Breast epithelium (tissue), 4 donors: ENCODE data around the gene CHM. TPM values are rescaled to one million over a fixed set of nuclear protein-coding genes. Genes with fewer than 3 reads are reported as not detected.
"Not testable (repeated sequence)": the region's sequence is repeated elsewhere in the genome, so short reads cannot be mapped to it uniquely, and the experiment has no call there.

ENCODE experiments used
- DNase-seq, 2 donors: peaks; one replicate each; pipeline ENCODE4 v3.0.0-alpha.2; 2019; ENCODE audit warnings: low spot score in 2 of 2
- H3K27ac ChIP-seq, 2 donors: fragments of 200-600 bp; sonication (generic) in 1 of 2; one replicate each; pipeline ENCODE4 v1.5.1; 2016 to 2019; ENCODE audit warnings: mild to moderate bottlenecking in 1 of 2
- H3K27me3 ChIP-seq, 2 donors: fragments of 200-600 bp; sonication (generic) in 1 of 2; one replicate each; pipeline versions ENCODE4 v1.5.1 to v1.6.0; 2017 to 2019; ENCODE audit warnings: control low read depth in 1 of 2, mild to moderate bottlenecking in 1 of 2
- H3K36me3 ChIP-seq: fragments of 200-600 bp; one replicate; pipeline ENCODE4 v1.5.1; 2019
- H3K4me1 ChIP-seq, 2 donors: fragments of 200-600 bp; sonication (generic); one replicate each; pipeline ENCODE4 v1.5.1; 2016 to 2019; ENCODE audit warnings: control low read depth in 1 of 2
- H3K4me3 ChIP-seq, 3 donors: fragments of 200-600 bp; sonication (generic); 1 replicate in 2 of 3; 2 replicates in 1 of 3; pipeline ENCODE4 v1.5.1; 2016 to 2019; ENCODE audit warnings: mild to moderate bottlenecking in 3 of 3, moderate library complexity in 2 of 3
- H3K9me3 ChIP-seq, 2 donors: fragments of 200-600 bp; sonication (generic) in 1 of 2; one replicate each; pipeline ENCODE4 v1.5.1; 2016 to 2019; ENCODE audit warnings: control low read depth in 1 of 2
- CTCF ChIP-seq, 3 donors: fragments of 450-650 bp; IDR thresholded peaks; one replicate each; pipeline ENCODE4 v1.5.1; 2016 to 2017; ENCODE audit warnings: antibody characterized with exemption in 3 of 3, mild to moderate bottlenecking in 3 of 3, moderate library complexity in 3 of 3
- POLR2A ChIP-seq: fragments of 450-650 bp; IDR thresholded peaks from one replicate; pipeline ENCODE4 v1.6.1; 2016; ENCODE audit warnings: antibody characterized with exemption, mild to moderate bottlenecking, moderate library complexity
- POLR2AphosphoS5 ChIP-seq, 3 donors: sonication (generic); formaldehyde crosslinking; IDR thresholded peaks; one replicate each; pipeline ENCODE4 v1.6.1; 2017; ENCODE audit warnings: antibody characterized with exemption in 3 of 3
- intact Hi-C: fragments of 100-400 bp; cut with DNase I; formaldehyde crosslinking; loops from one replicate; pipeline ENCODE4 v1.15.1; 2023; ENCODE audit warnings: low total_unique reads
- total RNA-seq, 3 donors: library from RNA; depleted of rRNA; stranded (reverse); fragments of >200 nt; gene quantifications; one replicate each; pipeline ENCODE4 v1.1.0, GENCODE V29; 2016

The CHM gene
- total RNA-seq, 3 donors from 2014 or later: 18.4 to 37.2 (median 22.9) TPM

- Histone ChIP-seq H3K36me3 (no peaks in the 10 kb centered on the region), H3K9me3 (peaks cover 5 to 6% of the 10 kb centered on the region in 2 donors), H3K4me1 (no peaks in the 10 kb centered on the region), H3K4me3 (no peak overlapping the region), H3K27me3 (peaks cover 0 to 5% of the 10 kb centered on the region in 2 donors), H3K27ac (no peak overlapping the region)
- intact Hi-C loops: no loop called here
- TF ChIP-seq POLR2AphosphoS5 (IDR thresholded peaks at IDR 0.05): no peak
- TF ChIP-seq POLR2A: no peak
- no peak for TF ChIP-seq CTCF (IDR thresholded peaks at IDR 0.05)
- no peak for DNase-seq
Observed at GRCh38 chrX:85992811-85993229, 54.5 kb downstream of the CHM start.

DNA sequence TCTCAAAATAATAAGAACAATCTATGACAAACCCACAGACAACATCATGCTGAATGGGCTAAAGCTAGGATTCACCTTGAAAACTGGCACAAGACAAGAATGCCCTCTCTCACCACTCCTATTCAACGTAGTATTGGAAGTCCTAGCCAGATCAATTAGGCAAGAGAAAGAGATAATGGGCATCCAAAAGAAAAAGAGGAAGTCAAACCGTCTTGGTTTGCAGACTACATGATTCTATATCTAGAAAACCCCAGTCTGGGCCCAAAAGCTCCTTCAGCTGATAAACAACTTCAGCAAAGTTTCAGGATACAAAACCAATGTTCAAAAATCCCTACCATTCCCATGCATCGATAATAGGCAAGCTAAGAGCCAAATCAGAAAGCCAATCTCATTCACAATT lies 59.0 kb downstream of the CHM start:
- Histone ChIP-seq H3K36me3 (no peaks in the 10 kb centered on the region), H3K9me3 (peaks cover 5 to 6% of the 10 kb centered on the region in 2 donors)

DNA sequence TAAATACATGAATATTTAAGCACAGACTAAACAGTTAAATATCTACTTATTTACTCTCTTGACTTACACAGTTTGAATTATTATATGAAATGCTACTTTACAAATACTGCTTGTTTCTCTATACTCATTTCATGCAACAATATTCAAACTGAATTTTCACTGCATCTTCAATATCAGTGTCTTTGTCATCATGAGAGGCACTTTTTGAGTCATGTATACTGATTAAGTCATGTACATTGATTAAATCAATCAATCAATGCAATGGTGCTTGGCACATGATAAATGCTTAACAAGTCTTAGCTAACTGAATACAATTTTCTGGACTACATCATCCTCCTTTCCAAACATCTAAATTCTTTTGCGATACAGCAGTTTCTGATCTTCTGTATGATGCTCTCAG lies 67.1 kb downstream of the CHM start:
- intact Hi-C loops: no loop called here
- DNase-seq: no peak
- H3K27me3 ChIP-seq: no peaks in the 10 kb centered on the region

More for the DNA sequence above, 59.0 kb downstream of the CHM start:
- H3K27ac ChIP-seq: no peak overlapping the region
- no peak overlapping the region for H3K4me3 ChIP-seq
- intact Hi-C loops: no loop called here
- DNase-seq: no peak
- H3K4me1 ChIP-seq: no peaks in the 10 kb centered on the region
- no peaks in the 10 kb centered on the region for H3K27me3 ChIP-seq
- TF ChIP-seq CTCF (IDR thresholded peaks at IDR 0.05): no peak
- no peak for TF ChIP-seq POLR2A
- no peak for TF ChIP-seq POLR2AphosphoS5 (IDR thresholded peaks at IDR 0.05)

DNA sequence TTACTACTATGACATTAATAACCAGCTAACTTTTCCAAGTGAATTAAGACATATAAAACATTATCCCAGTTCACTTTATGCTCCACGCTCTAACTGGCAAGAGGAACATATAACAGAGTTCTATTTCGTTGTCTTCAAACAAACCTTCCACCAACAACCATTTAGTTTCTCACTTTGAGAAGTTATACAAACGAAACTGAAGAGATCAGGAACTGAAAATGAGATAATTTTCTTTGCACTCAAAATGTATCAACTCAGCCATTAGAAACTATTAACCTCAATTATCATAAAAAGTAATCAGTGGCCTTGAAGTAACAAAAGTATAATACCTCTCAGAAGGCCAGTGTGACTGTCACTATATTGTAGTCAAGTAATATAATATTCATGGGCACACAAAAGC lies 70.1 kb downstream of the CHM start:
- Histone ChIP-seq H3K9me3 (no peaks in the 10 kb centered on the region), H3K27me3 (no peaks in the 10 kb centered on the region), H3K4me3 (no peak overlapping the region), H3K4me1 (no peaks in the 10 kb centered on the region), H3K36me3 (no peaks in the 10 kb centered on the region), H3K27ac (no peak overlapping the region)
- DNase-seq: no peak
- TF ChIP-seq POLR2AphosphoS5 (IDR thresholded peaks at IDR 0.05): no peak
- TF ChIP-seq POLR2A: no peak
- no peak for TF ChIP-seq CTCF (IDR thresholded peaks at IDR 0.05)
- intact Hi-C loops: no loop called here

More for the DNA sequence above, 67.1 kb downstream of the CHM start:
- no peaks in the 10 kb centered on the region for H3K9me3 ChIP-seq
- no peaks in the 10 kb centered on the region for H3K36me3 ChIP-seq
- H3K4me1 ChIP-seq: no peaks in the 10 kb centered on the region
- no peak overlapping the region for H3K4me3 ChIP-seq
- H3K27ac ChIP-seq: no peak overlapping the region
- TF ChIP-seq CTCF (IDR thresholded peaks at IDR 0.05): no peak
- TF ChIP-seq POLR2AphosphoS5 (IDR thresholded peaks at IDR 0.05): no peak
- TF ChIP-seq POLR2A: no peak

- not testable (repeated sequence) for H3K36me3 ChIP-seq
Observed at GRCh38 chrX:85972351-85972750, 75.0 kb downstream of the CHM start.

DNA sequence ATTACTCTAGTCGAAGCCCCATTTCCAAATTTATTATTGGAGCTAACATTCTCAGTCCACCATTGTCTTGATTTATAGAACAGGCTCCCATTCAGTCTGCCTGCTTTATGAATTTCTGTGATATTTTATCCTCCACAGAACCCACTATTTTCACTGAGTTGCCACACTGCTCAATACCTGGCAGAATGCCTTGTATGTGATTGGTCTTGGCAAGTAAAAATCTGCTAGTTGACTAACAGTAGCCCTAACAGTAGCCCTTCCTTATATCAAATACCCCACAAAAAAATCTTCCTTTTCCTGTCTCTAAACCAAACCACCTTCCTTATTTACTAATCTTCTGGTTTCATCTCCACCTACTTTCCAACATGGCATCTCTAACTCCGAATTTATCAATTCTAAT lies 82.6 kb downstream of the CHM start:
- H3K9me3 ChIP-seq: no peaks in the 10 kb centered on the region
- no peak for TF ChIP-seq CTCF (IDR thresholded peaks at IDR 0.05)
- TF ChIP-seq POLR2AphosphoS5 (IDR thresholded peaks at IDR 0.05): no peak
- no peak for TF ChIP-seq POLR2A
- H3K36me3 ChIP-seq: no peaks in the 10 kb centered on the region
- H3K4me1 ChIP-seq: no peaks in the 10 kb centered on the region
- H3K27ac ChIP-seq: no peak overlapping the region
- intact Hi-C loops: no loop called here
- peaks cover 0 to 6% of the 10 kb centered on the region in 2 donors for H3K27me3 ChIP-seq
- no peak overlapping the region for H3K4me3 ChIP-seq
- no peak for DNase-seq

More at GRCh38 chrX:85972351-85972750, 75.0 kb downstream of the CHM start:
- DNase-seq, H3K4me1 ChIP-seq, H3K27me3 ChIP-seq, H3K4me3 ChIP-seq, intact Hi-C loops, H3K27ac ChIP-seq, H3K9me3 ChIP-seq: not testable (repeated sequence)
